Kidney (tissue), 14 donors: ENCODE measurements around the gene UBQLN3. TPM values are rescaled to one million over a fixed set of nuclear protein-coding genes. Genes with fewer than 3 reads are reported as not detected.

ENCODE experiments used
- DNase-seq, 5 donors: peaks; one replicate each; pipeline ENCODE4 v3.0.0-alpha.2; 2013 to 2020
- FAIRE-seq: peaks from 2 replicates; lab custom pipeline; 2012; peaks lifted over from hg19 to GRCh38; lab: Jason Lieb, UNC
- H3K27ac ChIP-seq, 2 donors: one replicate each; pipeline ENCODE4 v1.7.0; 2013; ENCODE audit warnings: low read depth in 2 of 2, low read length in 2 of 2, inconsistent platforms in 1 of 2
- H3K27me3 ChIP-seq: one replicate; pipeline ENCODE4 v1.7.1; 2013; ENCODE audit warnings: low read length, inconsistent platforms; ENCODE audit not compliant: control insufficient read depth, insufficient read depth
- H3K36me3 ChIP-seq, 3 donors: one replicate each; pipeline versions ENCODE4 v1.7.0 to v1.7.1; 2013; ENCODE audit warnings: low read length in 3 of 3, control low read depth in 1 of 3, inconsistent platforms in 1 of 3; ENCODE audit not compliant: insufficient read depth in 3 of 3, control insufficient read depth in 2 of 3
- H3K4me1 ChIP-seq, 3 donors: one replicate each; pipeline versions ENCODE4 v1.7.0 to v1.7.1; 2013; ENCODE audit warnings: low read length in 3 of 3, inconsistent platforms in 1 of 3, low read depth in 1 of 3; ENCODE audit not compliant: control insufficient read depth in 2 of 3, insufficient read depth in 2 of 3
- H3K4me3 ChIP-seq, 3 donors: one replicate each; pipeline versions ENCODE4 v1.7.0 to v1.8.1; 2013; ENCODE audit warnings: low read length in 3 of 3, control low read depth in 1 of 3, inconsistent platforms in 1 of 3
- H3K9ac ChIP-seq, 3 donors: one replicate each; pipeline versions ENCODE4 v1.7.0 to v1.7.1; 2013; ENCODE audit warnings: low read length in 3 of 3, control low read depth in 1 of 3, inconsistent platforms in 1 of 3
- H3K9me3 ChIP-seq, 3 donors: one replicate each; pipeline versions ENCODE4 v1.7.0 to v1.7.1; 2013; ENCODE audit warnings: low read length in 3 of 3, control low read depth in 1 of 3, inconsistent platforms in 1 of 3; ENCODE audit not compliant: control insufficient read depth in 2 of 3, insufficient read depth in 1 of 3
- CTCF ChIP-seq: IDR thresholded peaks from 3 replicates; pipeline ENCODE4 v1.5.1; 2012; ENCODE audit warnings: mild to moderate bottlenecking, moderate library complexity, borderline replicate concordance; ENCODE audit not compliant: insufficient read depth; ENCODE audit errors: extremely low read depth
- intact Hi-C: fragments of 100-400 bp; cut with DNase I; formaldehyde crosslinking; loops from one replicate; pipeline ENCODE4 v1.11.1; 2022
- polyA plus RNA-seq: library from polyadenylated mRNA; stranded (reverse); fragments of 350-450 nt; fragmentation: Illumina TruSeq; extraction: RNeasy Lipid Tissue Mini Kit (QIAGEN cat#74804); gene quantifications from one replicate; pipeline ENCODE4 v1.2.3, GENCODE V29; 2014; ENCODE audit warnings: low read depth, low replicate concordance; ENCODE audit not compliant: insufficient read depth
- total RNA-seq: library from RNA; stranded (reverse); fragmentation: NEBNext Ultra II Directional; extraction: Animal tissue kit (Norgen Biotek cat#: 25700); gene quantifications from one replicate; pipeline ENCODE4 v1.2.1, GENCODE V29; 2021
- donor health status: control.
- donor health status: control.
- donor health status: control.
- donor health status: control.
- donor health status: control.
- donor health status: DM: yes; HTN: yes; CAD: no.
- donor health status: Normal renal cell carcinoma (clear cell type).

The UBQLN3 gene
- total and polyA plus RNA-seq, 2 donors from 2014 or later = 0.35 TPM; not detected in 1

- H3K9ac ChIP-seq = no peak overlapping the region
- H3K9me3 ChIP-seq = no peaks in the 10 kb centered on the region
- intact Hi-C loops = no loop called here
- H3K27me3 ChIP-seq = no peaks in the 10 kb centered on the region
- H3K27ac ChIP-seq = no peak overlapping the region
- no peak overlapping the region for H3K4me3 ChIP-seq
- TF ChIP-seq CTCF = no peak
- no peaks in the 10 kb centered on the region for H3K36me3 ChIP-seq
- DNase-seq (no peak), FAIRE-seq (no peak)
- no peaks in the 10 kb centered on the region for H3K4me1 ChIP-seq
Observed at GRCh38 chr11:5553343-5553742, 43.6 kb upstream of the UBQLN3 start.

- DNase-seq (no peak), FAIRE-seq (no peak)
- Histone ChIP-seq H3K4me1 (no peaks in the 10 kb centered on the region), H3K27ac (no peak overlapping the region), H3K36me3 (no peaks in the 10 kb centered on the region), H3K9me3 (no peaks in the 10 kb centered on the region), H3K9ac (no peak overlapping the region), H3K27me3 (no peaks in the 10 kb centered on the region), H3K4me3 (no peak overlapping the region)
- intact Hi-C loops = no loop called here
- TF ChIP-seq CTCF = no peak
Observed at GRCh38 chr11:5550440-5551095, 40.8 kb upstream of the UBQLN3 start.

GRCh38 chr11:5548440-5548839 lies 38.7 kb upstream of the UBQLN3 start, which contains the start of gene OR52H1:
Gene OR52H1 (minus strand): TSS chr11:5548540. CDS start chr11:5545505, 3,035 bp downstream.
- no peak within 1 kb of the TSS for H3K4me3 ChIP-seq
- no peak for DNase-seq
- no peaks in the 10 kb centered on the region for H3K36me3 ChIP-seq
- H3K4me1 ChIP-seq = no peaks in the 10 kb centered on the region
- TF ChIP-seq CTCF = no peak
- FAIRE-seq = no peak
- no peaks in the 10 kb centered on the region for H3K9me3 ChIP-seq
- no peak within 1 kb of the TSS for H3K9ac ChIP-seq
- no peak within 1 kb of the TSS for H3K27ac ChIP-seq
- no peaks in the 10 kb centered on the region for H3K27me3 ChIP-seq
- intact Hi-C loops = no loop called here
